Right ventricle myocardium superior (tissue), 1 donor: ENCODE data around the gene VPS16. TPM values are rescaled to one million over a fixed set of nuclear protein-coding genes. Genes with fewer than 3 reads are reported as not detected.
A peak's percentile ranks its signal among the peaks of the same experiment; 100 is the strongest.

ENCODE experiments used
- ATAC-seq: fragments of 200-7000 bp; cut with Tn5 transposase; one replicate; pipeline ENCODE4 v1.9.1; 2020; ENCODE audit warnings: mild to moderate bottlenecking; ENCODE audit not compliant: poor library complexity
- DNase-seq: peaks from one replicate; pipeline ENCODE4 v3.0.0-alpha.2; 2020
- intact Hi-C: fragments of 100-400 bp; cut with DNase I; formaldehyde crosslinking; loops from one replicate; pipeline ENCODE4 v1.11.2; 2022
- total RNA-seq: library from RNA; stranded (reverse); fragmentation: NEBNext Ultra II Directional; extraction: Animal tissue kit (Norgen Biotek cat#: 25700); gene quantifications from one replicate; pipeline ENCODE4 v1.2.1, GENCODE V29; 2021
- donor health status: DM: no; HTN: yes; CAD: no; lungs with severe emphysema.

VPS16 gene
- total RNA-seq, 1 donor from 2014 or later: 17.1 TPM

DNA sequence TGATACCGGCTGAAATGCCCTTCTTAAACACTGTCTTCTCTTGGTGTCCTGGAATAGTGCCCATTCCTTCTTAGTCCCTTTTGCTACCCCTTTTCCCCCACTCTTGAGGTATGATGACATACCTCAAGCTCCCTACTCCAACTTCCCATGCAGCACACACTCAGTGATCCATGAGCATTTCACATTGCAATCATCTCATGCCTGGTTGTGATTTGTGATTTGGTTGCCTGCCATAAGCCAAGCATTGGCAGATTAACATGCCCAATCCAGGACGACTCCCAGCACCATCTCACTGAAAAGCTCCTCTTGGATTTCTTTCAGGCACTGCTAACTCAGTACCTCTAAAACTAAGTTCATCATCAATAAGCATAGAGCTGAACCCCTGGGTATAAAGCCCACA is 18.0 kb downstream of the VPS16 start:
- no peak for ATAC-seq
- intact Hi-C loops: no loop called here
- no peak for DNase-seq

DNA sequence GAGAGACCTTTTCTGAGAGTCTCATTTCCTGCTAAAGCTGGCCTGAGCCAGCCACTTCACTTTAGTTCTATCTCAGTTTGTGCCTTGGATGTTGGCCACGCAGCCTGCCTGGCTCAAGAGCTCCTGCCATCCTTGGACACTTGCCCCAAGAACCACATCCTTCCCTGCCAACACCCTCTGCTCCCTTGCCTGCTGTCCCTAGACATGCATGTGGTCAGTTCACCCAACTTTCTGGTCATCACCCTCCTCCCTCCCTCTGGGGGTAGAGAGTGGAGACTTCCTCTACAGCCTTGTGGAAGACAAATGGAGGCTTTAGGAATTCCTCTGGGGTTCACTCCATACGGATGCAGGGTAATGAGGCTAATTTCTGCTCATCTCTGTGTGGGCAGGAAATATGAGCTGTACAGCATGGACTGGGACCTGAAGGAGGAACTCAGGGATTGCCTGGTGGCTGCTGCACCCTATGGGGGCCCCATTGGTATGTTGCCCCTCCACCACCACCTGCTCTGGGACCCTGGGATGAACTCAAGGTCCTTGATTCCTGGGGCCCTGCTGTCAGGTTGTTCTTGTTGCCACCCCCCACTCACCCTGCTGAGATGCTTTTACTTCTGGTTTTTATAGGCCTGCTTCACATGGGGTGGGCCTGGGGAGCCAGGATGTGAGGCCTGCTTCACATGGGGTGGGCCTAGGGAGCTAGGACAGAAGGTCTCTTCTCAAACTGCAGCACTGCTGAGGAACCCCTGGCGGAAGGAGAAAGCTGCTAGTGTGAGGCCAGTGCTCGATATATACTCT is 19.0 kb downstream of the VPS16 start:
- ATAC-seq (peak; percentile 76), DNase-seq (peak; percentile 59)
- intact Hi-C loops: no loop called here

DNA sequence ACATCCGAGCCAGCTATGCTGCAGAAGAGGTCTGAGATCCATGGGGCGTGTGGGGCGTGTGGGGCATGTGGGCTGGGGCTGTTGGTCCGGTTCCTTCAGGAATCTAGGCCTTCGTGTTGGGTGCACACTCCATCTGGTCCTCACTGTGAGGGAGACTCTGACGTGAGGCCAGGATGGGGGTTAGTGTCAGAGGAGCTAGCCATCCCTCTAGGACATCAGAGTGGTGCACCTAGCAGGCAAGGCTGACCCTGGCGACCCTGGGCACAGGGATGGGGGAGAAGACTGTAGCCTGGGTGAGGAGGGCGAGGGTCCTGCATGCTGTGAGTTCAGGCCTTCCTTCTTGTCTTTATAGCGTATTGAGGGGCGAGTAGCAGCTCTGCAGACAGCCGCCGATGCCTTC is 24.1 kb downstream of the VPS16 start:
- intact Hi-C loops: no loop called here
- DNase-seq (no peak), ATAC-seq (no peak)

DNA sequence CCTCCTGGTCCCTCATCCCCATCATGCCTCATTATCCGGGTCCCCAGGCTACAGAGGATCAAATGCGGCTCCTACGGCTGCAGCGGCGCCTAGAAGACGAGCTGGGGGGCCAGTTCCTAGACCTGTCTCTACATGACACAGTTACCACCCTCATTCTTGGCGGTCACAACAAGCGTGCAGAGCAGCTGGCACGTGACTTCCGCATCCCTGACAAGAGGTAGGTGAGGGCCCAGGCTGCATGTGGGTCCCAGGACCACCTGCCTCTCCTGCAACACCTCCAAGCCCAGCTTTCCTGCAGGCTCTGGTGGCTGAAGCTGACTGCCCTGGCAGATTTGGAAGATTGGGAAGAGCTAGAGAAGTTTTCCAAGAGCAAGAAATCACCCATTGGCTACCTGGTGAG is 24.6 kb downstream of the VPS16 start:
- DNase-seq: no peak
- intact Hi-C loops: no loop called here
- ATAC-seq: no peak

DNA sequence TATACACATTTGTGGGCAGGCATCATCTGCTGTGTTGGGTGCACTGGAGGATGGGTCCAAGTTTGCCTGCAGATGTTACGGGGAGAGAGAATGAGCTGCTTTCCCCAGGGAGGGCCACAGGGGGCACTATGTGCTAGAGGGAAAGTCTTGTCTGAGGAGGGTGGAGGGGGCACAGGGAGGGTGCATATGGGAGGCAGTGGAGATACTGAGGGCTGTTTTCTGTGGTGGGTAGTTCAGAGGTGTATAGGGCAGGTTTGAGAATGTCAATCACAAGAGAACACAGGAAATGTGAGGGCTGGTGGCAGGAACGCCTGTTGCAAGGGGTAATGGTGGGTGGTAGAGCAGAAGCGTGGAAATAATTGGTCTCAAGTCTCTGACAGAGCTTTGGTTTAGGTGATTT is 25.1 kb downstream of the VPS16 start:
- intact Hi-C loops: no loop called here
- ATAC-seq (no peak), DNase-seq (no peak)

DNA sequence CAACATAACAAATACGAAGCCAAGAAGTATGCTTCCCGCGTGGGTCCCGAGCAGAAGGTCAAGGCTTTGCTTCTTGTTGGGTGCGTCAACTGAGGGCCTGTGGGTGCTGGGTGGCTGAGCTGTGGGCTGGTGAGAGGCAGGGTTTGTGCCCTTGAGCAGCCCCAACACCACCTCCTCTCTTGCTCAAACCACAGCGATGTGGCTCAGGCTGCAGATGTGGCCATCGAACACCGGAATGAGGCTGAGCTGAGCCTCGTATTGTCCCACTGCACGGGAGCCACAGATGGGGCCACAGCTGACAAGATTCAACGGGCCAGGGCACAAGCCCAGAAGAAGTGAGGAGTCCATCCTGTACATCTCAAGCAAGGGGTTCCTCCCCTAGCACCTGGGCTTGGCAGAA is 25.7 kb downstream of the VPS16 start:
- DNase-seq (no peak), ATAC-seq (no peak)
- intact Hi-C loops: no loop called here

DNA sequence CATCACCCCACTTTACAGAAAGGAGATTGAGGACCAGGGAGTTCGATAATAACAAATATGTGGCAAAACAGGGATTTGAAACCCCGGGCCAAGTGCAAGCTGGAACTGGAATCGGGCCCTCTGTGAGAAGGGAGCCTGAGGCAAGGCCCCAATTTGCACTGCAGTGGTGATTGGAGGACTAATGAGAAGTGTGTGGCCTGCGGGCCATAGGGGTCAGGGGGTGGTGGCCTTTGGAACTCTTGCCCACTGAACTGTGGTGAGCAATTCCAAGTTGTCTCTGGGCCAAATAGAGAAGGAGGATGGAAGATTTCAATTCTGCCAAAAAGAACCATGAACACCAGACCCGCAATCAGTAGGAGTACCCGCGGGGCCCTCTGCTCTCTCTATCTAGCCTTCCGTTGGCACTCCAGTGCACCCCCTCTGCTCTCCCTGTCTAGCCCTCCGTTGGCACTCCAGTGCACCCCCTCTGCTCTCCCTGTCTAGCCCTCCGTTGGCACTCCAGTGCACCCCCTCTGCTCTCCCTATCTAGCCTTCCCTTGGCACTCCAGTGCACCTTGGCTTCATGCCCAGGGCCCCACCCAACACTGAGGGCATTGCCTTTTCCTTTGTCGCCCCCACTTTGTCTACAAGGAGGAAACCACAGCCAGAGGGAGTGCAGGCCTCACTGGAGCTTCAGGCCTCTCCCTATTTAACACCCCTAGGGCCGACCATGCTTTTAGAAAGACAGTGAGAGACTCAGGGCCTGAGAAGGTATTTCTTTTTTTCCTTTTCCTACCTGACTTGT is 26.7 kb downstream of the VPS16 start:
- no peak for ATAC-seq
- DNase-seq: no peak
- intact Hi-C loops: no loop called here

DNA sequence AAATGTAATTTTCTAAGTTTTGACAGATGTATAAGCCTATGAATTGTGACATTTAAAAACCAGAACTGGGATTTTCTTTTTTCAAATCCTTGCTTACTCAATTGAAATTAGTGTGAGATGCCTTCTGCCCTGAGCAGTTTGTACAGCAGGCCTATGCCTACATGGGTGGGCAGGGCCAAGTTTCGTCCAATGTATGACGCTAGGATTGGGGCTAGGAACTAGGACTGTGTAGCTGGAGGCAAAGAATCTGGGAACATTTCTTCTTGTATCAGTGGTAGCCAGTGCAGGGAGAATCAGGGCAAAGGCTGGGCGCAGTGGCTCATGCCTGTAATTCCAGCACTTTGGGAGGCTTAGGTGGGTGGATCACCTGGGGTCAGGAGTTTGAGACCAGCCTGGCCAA is 28.8 kb downstream of the VPS16 start:
- no peak for ATAC-seq
- intact Hi-C loops: no loop called here

DNA sequence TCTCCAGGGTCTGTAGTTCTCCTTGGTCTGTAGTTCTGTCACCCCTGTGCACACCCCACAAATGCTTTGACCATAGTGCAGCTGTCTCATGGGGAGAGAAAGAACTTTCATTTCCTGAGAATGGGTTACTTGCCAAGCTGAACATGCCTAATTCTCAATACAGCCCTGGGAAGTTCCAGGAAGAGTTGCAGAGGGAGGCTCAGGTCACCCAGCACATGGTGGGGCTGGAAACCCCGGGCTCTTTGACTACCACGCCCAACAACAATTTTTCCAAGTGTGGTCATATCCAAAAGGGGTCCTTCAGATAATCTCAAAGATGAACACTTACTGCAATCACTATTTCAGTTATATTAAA is 30.5 kb downstream of the VPS16 start:
- ATAC-seq (no peak), DNase-seq (no peak)
- intact Hi-C loops: no loop called here

More for the DNA sequence above, 28.8 kb downstream of the VPS16 start:
- DNase-seq: no peak

DNA sequence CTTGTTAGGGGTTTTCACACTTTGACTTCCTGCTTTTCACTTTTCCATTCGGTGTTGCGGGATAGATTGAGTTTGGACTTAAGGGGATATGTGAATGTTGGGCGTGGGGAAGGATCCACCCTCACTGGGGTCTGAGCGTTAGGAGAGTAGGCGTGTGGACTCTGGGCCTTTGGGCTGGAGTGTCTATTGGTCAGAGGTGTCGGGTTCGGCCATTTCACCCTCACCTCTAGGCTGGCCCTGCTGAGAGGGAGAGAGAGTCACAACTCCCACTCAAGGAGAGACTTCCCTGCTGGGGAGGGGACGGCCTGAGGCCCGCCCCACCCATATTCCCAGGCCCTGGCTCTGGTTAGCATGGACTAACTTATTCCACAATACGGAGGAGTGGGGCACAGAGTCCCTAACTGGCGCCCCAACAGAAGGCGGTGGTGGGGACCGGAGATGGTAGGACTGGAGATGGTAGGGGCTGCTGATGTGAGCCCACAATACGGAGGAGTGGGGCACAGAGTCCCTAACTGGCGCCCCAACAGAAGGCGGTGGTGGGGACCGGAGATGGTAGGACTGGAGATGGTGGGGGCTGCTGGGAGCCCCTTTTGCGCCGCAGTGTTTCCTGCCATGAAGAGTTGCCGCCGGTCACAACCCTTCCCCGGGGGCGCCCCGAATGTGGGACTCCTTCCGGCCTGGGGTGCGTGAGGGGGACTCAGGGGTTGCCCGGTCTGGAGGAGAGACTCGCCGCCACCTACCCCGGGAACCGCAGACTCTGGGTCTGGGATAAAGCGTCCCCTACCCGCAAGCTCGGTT is 31.3 kb downstream of the VPS16 start:
- intact Hi-C loops: no loop called here
- DNase-seq: no peak
- ATAC-seq: peak; percentile 33

DNA sequence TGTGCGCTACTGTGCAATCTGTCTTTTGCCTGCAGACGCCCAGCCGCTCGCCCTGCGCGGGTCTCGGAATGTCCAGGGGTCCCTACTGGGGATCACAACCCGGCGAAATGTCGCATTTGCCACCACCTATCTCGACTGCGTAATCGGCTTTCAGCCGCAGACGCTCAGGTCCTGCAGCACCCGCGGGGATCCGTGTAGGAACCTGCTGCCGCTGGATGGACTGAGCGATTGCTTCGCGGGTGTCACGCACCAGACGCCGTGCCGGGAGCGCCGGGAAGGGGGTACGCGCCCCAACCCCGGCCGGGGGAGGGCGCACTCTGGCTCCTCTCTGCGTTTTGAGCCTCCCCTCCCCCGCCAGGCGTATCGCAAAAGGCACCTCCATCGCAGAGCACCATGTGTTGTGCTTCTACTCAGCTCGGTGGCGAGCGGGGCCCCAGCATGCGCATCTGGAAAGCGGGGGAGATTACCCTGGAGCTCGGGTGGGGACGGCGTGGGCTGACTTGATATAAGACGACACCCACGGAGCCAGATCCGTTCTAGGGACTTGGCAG is 32.0 kb downstream of the VPS16 start:
- peak; percentile 74 for DNase-seq
- intact Hi-C loops: no loop called here
- ATAC-seq: peak; percentile 63

DNA sequence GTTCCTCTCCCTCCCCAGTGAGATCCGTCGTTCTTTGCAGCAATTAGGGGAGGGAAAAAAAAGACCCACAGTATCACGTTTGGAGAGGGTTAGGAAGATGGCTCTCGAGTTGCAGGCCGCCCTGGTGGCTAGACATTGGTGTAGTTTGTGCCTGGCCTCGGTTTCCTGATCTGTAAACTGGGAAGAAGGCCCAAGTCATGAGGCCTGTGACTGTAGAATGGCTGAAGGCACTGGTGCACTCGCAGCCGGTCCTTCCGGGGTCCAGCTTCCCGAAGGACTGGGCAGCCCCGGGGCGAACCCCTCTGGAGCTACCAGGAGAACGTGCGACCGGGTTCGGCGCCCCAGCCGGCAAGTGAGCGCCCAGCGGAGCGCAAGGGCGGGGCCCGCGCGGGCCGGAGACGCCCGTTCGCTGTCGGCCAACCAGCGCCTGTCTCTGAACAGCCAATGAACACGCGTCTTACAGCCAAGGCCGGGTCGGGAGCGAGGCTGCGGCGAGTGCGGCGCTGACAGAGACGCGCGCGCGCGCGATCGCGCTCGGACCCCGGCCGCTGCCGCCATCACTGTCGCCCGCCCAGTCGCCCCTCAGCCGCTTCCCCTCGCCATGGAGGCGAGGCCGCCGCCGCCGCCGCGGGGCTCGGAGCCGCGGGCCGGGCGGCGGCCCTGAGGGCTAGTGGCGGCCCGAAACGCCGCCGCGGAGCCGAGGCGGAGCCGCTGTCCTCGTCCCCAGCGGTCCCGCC is 32.6 kb downstream of the VPS16 start, which contains the start of gene PTPRA:
PTPRA (plus strand) TSS at position 472 of the 737 bp plus-strand sequence. CDS start 90,797 bp downstream, outside the sequence.
- intact Hi-C loops: no loop called here
- ATAC-seq (peak; percentile 98), DNase-seq (peak; percentile 96)

DNA sequence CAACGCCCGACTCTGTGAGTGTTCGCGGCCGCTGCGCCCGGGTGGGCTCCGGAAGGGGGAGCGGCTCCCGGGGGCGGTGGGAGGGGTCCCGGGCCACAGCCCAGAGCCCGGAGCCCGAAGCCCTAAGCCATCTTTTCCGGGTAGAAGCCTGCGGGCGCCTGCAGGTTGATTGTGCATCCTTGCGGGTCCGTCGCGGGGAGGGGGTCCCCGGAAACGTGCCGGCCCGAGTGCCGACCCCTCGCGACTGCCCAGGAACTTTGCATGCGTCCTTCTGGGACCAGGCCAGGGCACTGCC is 33.1 kb downstream of the VPS16 start:
- intact Hi-C loops: no loop called here
- peak; percentile 77 for DNase-seq

DNA sequence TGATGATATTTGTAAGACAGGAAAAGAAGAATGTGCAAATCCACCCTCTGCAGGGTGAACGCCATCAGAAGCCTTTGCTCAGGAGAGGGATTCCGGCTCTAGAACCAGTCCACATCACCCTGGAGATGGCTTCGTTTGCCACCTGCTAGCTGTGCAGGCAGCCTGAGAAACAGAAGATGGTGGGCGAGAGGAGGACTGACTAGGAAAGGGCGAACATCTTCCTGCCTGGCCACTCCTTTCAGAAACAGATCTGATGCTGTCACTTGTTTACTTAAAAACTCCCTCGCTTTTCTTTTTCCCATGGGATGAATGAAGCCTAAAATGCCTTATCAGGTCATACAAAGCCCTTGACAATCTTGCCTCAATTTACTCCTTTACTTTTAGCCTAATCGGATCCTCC is 33.9 kb downstream of the VPS16 start:
- ATAC-seq (no peak), DNase-seq (no peak)
- intact Hi-C loops: no loop called here

More for the DNA sequence above, 33.1 kb downstream of the VPS16 start:
- no peak for ATAC-seq

DNA sequence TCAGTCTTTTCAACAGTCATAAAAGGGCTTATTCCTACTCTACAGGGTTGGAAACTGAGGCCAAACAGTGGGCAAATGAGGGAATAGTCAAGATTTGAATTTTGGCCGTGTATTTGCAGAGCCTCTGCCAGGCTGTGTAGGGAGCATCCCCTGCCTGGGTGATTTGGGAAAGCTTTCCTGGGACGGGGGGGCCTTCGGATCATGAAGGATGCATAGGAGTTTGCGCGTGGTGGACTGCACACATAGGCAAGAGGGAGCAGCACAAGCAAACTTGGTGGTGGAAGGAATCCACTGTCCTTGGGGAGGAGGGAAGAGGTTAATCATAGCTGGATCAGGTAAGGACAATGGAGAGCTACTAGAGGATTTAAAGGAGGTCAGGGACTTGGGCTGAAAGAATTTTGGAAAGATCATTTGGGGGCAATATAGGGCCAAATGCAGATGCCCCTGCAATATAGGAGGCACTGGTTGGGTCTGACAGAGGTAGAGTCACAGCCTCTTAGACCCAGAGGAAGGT is 35.2 kb downstream of the VPS16 start:
- DNase-seq (no peak), ATAC-seq (no peak)
- intact Hi-C loops: no loop called here

DNA sequence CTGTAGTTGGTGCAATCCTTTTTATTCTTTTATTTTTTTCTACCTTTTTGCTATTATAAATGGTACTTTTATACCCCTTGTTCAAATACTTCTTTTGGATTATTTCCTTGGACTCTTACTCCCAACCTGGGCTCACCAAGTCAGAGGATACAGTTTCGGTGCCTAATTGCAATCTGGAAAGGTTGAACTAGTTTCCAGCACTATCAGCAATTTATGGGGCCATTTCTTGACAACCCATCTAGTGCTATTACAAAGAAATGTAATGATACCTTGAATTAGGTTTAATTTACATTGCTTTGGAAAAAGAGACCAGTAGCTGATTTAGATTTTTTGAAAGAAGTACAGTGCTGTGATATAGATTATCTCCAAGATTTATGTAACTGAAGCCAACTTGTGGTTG is 38.0 kb downstream of the VPS16 start:
- ATAC-seq: no peak
- no peak for DNase-seq
- intact Hi-C loops: no loop called here

DNA sequence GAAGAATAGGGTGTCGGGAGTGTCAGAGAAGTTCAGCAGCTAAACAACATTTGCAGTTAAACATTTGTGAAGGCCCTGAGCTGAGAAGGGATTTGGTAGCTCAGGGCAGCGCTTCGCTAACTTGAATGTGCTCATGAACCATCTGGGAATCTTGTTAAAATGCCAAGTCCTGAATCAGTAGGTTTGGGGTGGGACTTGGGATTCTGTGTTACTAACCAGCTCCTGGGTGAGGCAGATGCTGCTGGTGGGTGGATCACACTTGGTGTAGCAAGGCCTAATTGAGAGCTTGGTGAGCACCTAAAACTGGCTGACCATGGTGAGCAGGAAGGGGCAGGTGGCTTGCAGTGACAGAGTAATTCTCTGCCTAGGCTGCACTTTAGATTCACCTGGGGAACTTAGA is 38.6 kb downstream of the VPS16 start:
- ATAC-seq (peak; percentile 77), DNase-seq (no peak)
- intact Hi-C loops: no loop called here

DNA sequence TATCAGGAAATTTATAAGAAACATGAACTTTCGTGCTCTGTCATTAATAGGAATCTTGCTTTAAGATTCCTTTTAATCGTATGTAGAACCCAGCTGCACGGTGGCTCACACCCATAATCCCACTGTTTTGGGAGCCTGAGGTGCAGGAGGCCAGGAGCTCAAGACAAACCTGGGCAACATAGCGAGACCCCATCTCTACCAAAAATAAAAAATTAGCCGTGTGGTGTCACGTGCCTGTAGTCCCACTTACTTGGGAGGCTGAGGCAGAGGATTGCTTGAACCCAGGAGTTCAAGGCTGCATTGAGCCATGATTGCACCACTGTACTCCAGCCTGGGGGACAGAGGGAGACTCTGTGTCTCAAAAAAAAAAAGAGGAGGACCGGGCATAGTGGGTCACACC is 40.1 kb downstream of the VPS16 start:
- ATAC-seq: no peak
- no peak for DNase-seq
- intact Hi-C loops: no loop called here
